Measurements from ENCODE around the gene LRRC10B.

Gene LRRC10B

GRCh38 chr11:61480994-61481335 is 27.6 kb upstream of the LRRC10B start:
- Histone ChIP-seq H3K27ac (ENCODE audit: poor library complexity, severe bottlenecking) (no peak overlapping the region), H3K36me3 (ENCODE audit: low read depth) (no peaks in the 10 kb centered on the region), H3K4me3 (ENCODE audit: severe bottlenecking) (no peak overlapping the region), H3K27me3 (ENCODE audit: insufficient read depth, poor library complexity, severe bottlenecking) (no peaks in the 10 kb centered on the region), H3K9me3 (ENCODE audit: severe bottlenecking) (no peaks in the 10 kb centered on the region), H3K4me1 (ENCODE audit: insufficient read depth, poor library complexity, severe bottlenecking) (no peaks in the 10 kb centered on the region)
- DNase-seq (ENCODE audit: low spot score) (no peak), ATAC-seq (ENCODE audit: low read depth) (peak; percentile 43; the same call in 2 of the 3 replicates)
- no peak for TF ChIP-seq CTCF (IDR thresholded peaks at IDR 0.05; ENCODE audit: poor library complexity, severe bottlenecking)

DNA sequence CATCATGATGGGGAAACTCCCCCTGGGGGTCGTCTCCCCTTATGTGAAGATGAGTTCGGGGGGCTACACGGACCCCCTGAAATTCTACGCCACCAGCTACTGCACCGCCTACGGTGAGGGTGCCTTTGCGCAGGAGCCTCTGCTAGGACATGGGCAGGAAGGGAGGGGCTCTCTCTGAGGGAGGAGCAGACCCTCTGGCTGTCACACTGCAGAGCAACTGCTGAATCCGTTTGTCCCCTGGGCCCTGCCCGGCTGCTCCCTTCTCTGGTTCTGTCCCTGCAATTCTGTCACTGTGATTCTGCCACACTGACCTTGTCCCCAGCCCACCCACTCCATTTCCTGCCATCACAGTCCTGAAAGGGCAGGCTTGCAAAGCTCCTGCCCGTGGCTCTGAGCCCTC is 26.7 kb upstream of the LRRC10B start:
- ATAC-seq (ENCODE audit: low read depth): no peak
- H3K36me3 ChIP-seq (ENCODE audit: low read depth): no peaks in the 10 kb centered on the region

DNA sequence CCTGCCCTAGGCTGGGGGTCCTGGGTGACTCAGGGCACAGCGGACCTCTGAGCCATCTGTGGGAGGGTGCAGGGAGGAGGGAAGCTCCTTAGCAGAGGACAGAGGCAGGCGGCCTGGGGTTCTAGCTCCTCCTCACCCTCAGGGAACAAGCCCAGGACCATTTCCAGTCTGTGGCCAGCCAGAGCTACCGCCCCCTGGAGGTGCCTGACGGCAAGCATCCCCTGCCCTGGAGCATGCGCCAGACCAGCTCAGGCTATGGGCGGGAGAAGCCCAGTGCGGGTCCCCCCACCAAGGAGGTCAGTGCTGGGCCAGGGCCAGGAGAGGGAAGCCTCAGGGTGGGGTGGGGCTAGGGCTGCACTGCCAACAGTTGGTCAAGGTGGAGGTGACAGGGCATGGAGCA is 26.0 kb upstream of the LRRC10B start:
- no peak for ATAC-seq (ENCODE audit: low read depth)
- DNase-seq (ENCODE audit: low spot score): no peak
- Histone ChIP-seq H3K36me3 (ENCODE audit: low read depth) (no peaks in the 10 kb centered on the region), H3K9me3 (ENCODE audit: severe bottlenecking) (no peaks in the 10 kb centered on the region), H3K27ac (ENCODE audit: poor library complexity, severe bottlenecking) (no peak overlapping the region), H3K4me1 (ENCODE audit: insufficient read depth, poor library complexity, severe bottlenecking) (no peaks in the 10 kb centered on the region), H3K27me3 (ENCODE audit: insufficient read depth, poor library complexity, severe bottlenecking) (no peaks in the 10 kb centered on the region), H3K4me3 (ENCODE audit: severe bottlenecking) (no peak overlapping the region)
- peak; percentile 19 for TF ChIP-seq CTCF (IDR thresholded peaks at IDR 0.05; ENCODE audit: poor library complexity, severe bottlenecking)

More for the DNA sequence above, 26.7 kb upstream of the LRRC10B start:
- Histone ChIP-seq H3K4me3 (ENCODE audit: severe bottlenecking) (no peak overlapping the region), H3K4me1 (ENCODE audit: insufficient read depth, poor library complexity, severe bottlenecking) (no peaks in the 10 kb centered on the region), H3K27ac (ENCODE audit: poor library complexity, severe bottlenecking) (no peak overlapping the region), H3K27me3 (ENCODE audit: insufficient read depth, poor library complexity, severe bottlenecking) (no peaks in the 10 kb centered on the region), H3K9me3 (ENCODE audit: severe bottlenecking) (no peaks in the 10 kb centered on the region)
- DNase-seq (ENCODE audit: low spot score): no peak
- TF ChIP-seq CTCF (IDR thresholded peaks at IDR 0.05; ENCODE audit: poor library complexity, severe bottlenecking): no peak

DNA sequence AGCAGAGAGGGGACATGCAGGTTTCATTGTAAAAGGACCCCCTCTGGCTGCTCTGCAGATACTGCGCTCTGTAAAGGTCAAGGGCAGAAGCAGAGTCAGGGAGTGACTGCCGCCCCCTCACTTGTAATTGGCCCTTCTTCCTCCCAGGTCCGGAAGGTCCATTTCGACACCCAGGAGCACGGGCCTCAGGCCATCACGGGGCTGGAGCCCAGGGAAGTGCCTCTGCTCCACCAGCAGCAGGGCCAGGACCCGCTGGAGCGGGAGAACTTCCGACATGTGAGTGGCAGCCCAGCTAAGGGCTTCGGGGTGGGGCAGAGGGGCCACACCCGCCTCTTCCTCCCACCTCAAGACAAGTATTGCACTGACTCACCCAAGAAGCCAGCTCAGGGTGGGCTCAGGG is 24.0 kb upstream of the LRRC10B start:
- Histone ChIP-seq H3K27me3 (ENCODE audit: insufficient read depth, poor library complexity, severe bottlenecking) (no peaks in the 10 kb centered on the region), H3K4me1 (ENCODE audit: insufficient read depth, poor library complexity, severe bottlenecking) (no peaks in the 10 kb centered on the region), H3K27ac (ENCODE audit: poor library complexity, severe bottlenecking) (no peak overlapping the region), H3K9me3 (ENCODE audit: severe bottlenecking) (no peaks in the 10 kb centered on the region), H3K36me3 (ENCODE audit: low read depth) (no peaks in the 10 kb centered on the region), H3K4me3 (ENCODE audit: severe bottlenecking) (no peak overlapping the region)
- TF ChIP-seq CTCF (IDR thresholded peaks at IDR 0.05; ENCODE audit: poor library complexity, severe bottlenecking): no peak
- DNase-seq (ENCODE audit: low spot score): no peak
- no peak for ATAC-seq (ENCODE audit: low read depth)

DNA sequence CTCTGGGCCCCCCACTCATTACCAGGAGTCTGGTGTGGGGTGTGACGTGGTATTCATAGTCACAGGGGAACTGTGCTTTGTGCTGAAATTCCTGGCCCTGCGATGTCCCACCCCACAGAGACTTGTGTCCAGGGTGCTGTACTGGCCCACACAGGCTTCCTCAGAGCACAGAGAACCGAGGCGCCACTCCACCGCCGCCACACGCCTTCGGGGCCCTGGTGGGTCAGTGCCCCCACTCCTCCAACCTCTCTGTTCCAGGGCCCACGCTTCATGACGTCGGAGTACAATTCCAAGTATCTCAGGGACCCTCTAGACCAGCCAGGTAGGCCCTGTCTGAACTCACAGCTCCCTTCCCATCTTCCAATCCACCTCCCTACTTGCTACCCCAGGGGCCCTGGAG is 23.5 kb upstream of the LRRC10B start:
- DNase-seq (ENCODE audit: low spot score): no peak
- Histone ChIP-seq H3K27ac (ENCODE audit: poor library complexity, severe bottlenecking) (no peak overlapping the region), H3K4me1 (ENCODE audit: insufficient read depth, poor library complexity, severe bottlenecking) (no peaks in the 10 kb centered on the region), H3K27me3 (ENCODE audit: insufficient read depth, poor library complexity, severe bottlenecking) (no peaks in the 10 kb centered on the region), H3K9me3 (ENCODE audit: severe bottlenecking) (no peaks in the 10 kb centered on the region), H3K36me3 (ENCODE audit: low read depth) (no peaks in the 10 kb centered on the region), H3K4me3 (ENCODE audit: severe bottlenecking) (no peak overlapping the region)
- no peak for TF ChIP-seq CTCF (IDR thresholded peaks at IDR 0.05; ENCODE audit: poor library complexity, severe bottlenecking)
- ATAC-seq (ENCODE audit: low read depth): no peak
